Measurements from ENCODE around the gene KIF7. TPM values are rescaled to one million over a fixed set of nuclear protein-coding genes. Genes with fewer than 3 reads are reported as not detected.
"Not testable (repeated sequence)": the region's sequence is repeated elsewhere in the genome, so short reads cannot be mapped to it uniquely, and the experiment has no call there.

KIF7 gene
- total and polyA plus RNA-seq, 3 experiments from 2014 or later: 2.4 to 2.7 TPM; not detected in 1

- H3K4me1 ChIP-seq (ENCODE audit: insufficient read depth, low read length): no peaks in the 10 kb centered on the region
- H3K36me3 ChIP-seq (ENCODE audit: insufficient read depth, low read length): no peaks in the 10 kb centered on the region
- ChIA-PET POLR2A (no interaction called here), CTCF (no interaction called here)
- peaks cover 0 to 1% of the 10 kb centered on the region in 2 donors for H3K27me3 Mint-ChIP-seq
- no peaks in the 10 kb centered on the region for H3K27me3 ChIP-seq (ENCODE audit: insufficient read depth, low read length, poor library complexity, severe bottlenecking)
- H3K9me3 Mint-ChIP-seq: peaks cover 19 to 26% (median 21%) of the 10 kb centered on the region in 5 donors
- peaks cover 3 to 13% (median 4%) of the 10 kb centered on the region in 3 donors for H3K36me3 Mint-ChIP-seq
- H3K4me3 ChIP-seq (ENCODE audit: low read length): no peak overlapping the region
- DNase-seq: no peak
- no peak overlapping the region for H3K4me3 Mint-ChIP-seq
- H3K27ac Mint-ChIP-seq: no peak overlapping the region
- no peaks in the 10 kb centered on the region for H3K4me1 Mint-ChIP-seq
- no peak overlapping the region for H3K27ac ChIP-seq (ENCODE audit: low read depth, low read length)
- no peaks in the 10 kb centered on the region for H3K9me3 ChIP-seq (ENCODE audit: low read length)
Observed at GRCh38 chr15:89614164-89614563, 41.1 kb downstream of the KIF7 start.

- Mint-ChIP-seq H3K36me3 (peaks cover 3 to 13% (median 4%) of the 10 kb centered on the region in 3 donors), H3K9me3 (peaks cover 19 to 26% (median 21%) of the 10 kb centered on the region in 5 donors), H3K4me1 (no peaks in the 10 kb centered on the region), H3K4me3 (no peak overlapping the region), H3K27me3 (peaks cover 0 to 1% of the 10 kb centered on the region in 2 donors), H3K27ac (no peak overlapping the region)
- Histone ChIP-seq H3K27ac (ENCODE audit: low read depth, low read length) (no peak overlapping the region), H3K27me3 (ENCODE audit: insufficient read depth, low read length, poor library complexity, severe bottlenecking) (no peaks in the 10 kb centered on the region), H3K9me3 (ENCODE audit: low read length) (no peaks in the 10 kb centered on the region), H3K4me1 (ENCODE audit: insufficient read depth, low read length) (no peaks in the 10 kb centered on the region), H3K4me3 (ENCODE audit: low read length) (no peak overlapping the region), H3K36me3 (ENCODE audit: insufficient read depth, low read length) (no peaks in the 10 kb centered on the region)
- no peak for DNase-seq
- CTCF ChIA-PET: no interaction called here
- POLR2A ChIA-PET: no interaction called here
Observed at GRCh38 chr15:89613031-89613430, 42.2 kb downstream of the KIF7 start.

GRCh38 chr15:89611317-89611716 lies 44.0 kb downstream of the KIF7 start:
- H3K27ac ChIP-seq (ENCODE audit: low read depth, low read length): no peak overlapping the region
- H3K36me3 ChIP-seq (ENCODE audit: insufficient read depth, low read length): no peaks in the 10 kb centered on the region
- ChIA-PET CTCF (no interaction called here), POLR2A (no interaction called here)
- Mint-ChIP-seq H3K36me3 (peaks cover 4 to 13% (median 4%) of the 10 kb centered on the region in 3 donors), H3K27me3 (peaks cover 0 to 1% of the 10 kb centered on the region in 2 donors), H3K9me3 (peaks cover 17 to 26% (median 21%) of the 10 kb centered on the region in 5 donors), H3K27ac (no peak overlapping the region), H3K4me1 (no peaks in the 10 kb centered on the region), H3K4me3 (no peak overlapping the region)
- H3K4me3 ChIP-seq (ENCODE audit: low read length): no peak overlapping the region
- H3K27me3 ChIP-seq (ENCODE audit: insufficient read depth, low read length, poor library complexity, severe bottlenecking): no peaks in the 10 kb centered on the region
- no peak for DNase-seq
- H3K4me1 ChIP-seq (ENCODE audit: insufficient read depth, low read length): no peaks in the 10 kb centered on the region
- no peaks in the 10 kb centered on the region for H3K9me3 ChIP-seq (ENCODE audit: low read length)

GRCh38 chr15:89599021-89599420 lies 56.2 kb downstream of the KIF7 start:
- no peaks in the 10 kb centered on the region for H3K9me3 Mint-ChIP-seq
- CTCF ChIA-PET: no interaction called here

GRCh38 chr15:89593018-89593417 lies 62.2 kb downstream of the KIF7 start:
- CTCF ChIA-PET: no interaction called here
- Histone ChIP-seq H3K36me3 (ENCODE audit: insufficient read depth, low read length) (no peaks in the 10 kb centered on the region), H3K27ac (ENCODE audit: low read depth, low read length) (no peak overlapping the region), H3K9me3 (ENCODE audit: low read length) (no peaks in the 10 kb centered on the region), H3K4me3 (ENCODE audit: low read length) (no peak overlapping the region), H3K27me3 (ENCODE audit: insufficient read depth, low read length, poor library complexity, severe bottlenecking) (no peaks in the 10 kb centered on the region), H3K4me1 (ENCODE audit: insufficient read depth, low read length) (no peaks in the 10 kb centered on the region)
- Mint-ChIP-seq H3K27me3 (no peaks in the 10 kb centered on the region), H3K27ac (no peak overlapping the region), H3K36me3 (no peaks in the 10 kb centered on the region), H3K9me3 (no peaks in the 10 kb centered on the region), H3K4me3 (no peak overlapping the region), H3K4me1 (no peaks in the 10 kb centered on the region)
- POLR2A ChIA-PET: no interaction called here
- DNase-seq: no peak

More at GRCh38 chr15:89599021-89599420, 56.2 kb downstream of the KIF7 start:
- Mint-ChIP-seq H3K27ac (no peak overlapping the region), H3K4me3 (no peak overlapping the region), H3K36me3 (no peaks in the 10 kb centered on the region), H3K27me3 (no peaks in the 10 kb centered on the region), H3K4me1 (no peaks in the 10 kb centered on the region)
- DNase-seq: no peak
- no peaks in the 10 kb centered on the region for H3K27me3 ChIP-seq (ENCODE audit: insufficient read depth, low read length, poor library complexity, severe bottlenecking)
- no peak overlapping the region for H3K27ac ChIP-seq (ENCODE audit: low read depth, low read length)
- no peaks in the 10 kb centered on the region for H3K9me3 ChIP-seq (ENCODE audit: low read length)
- no peaks in the 10 kb centered on the region for H3K4me1 ChIP-seq (ENCODE audit: insufficient read depth, low read length)
- POLR2A ChIA-PET: no interaction called here
- H3K4me3 ChIP-seq (ENCODE audit: low read length): no peak overlapping the region
- no peaks in the 10 kb centered on the region for H3K36me3 ChIP-seq (ENCODE audit: insufficient read depth, low read length)

- Histone ChIP-seq H3K4me1 (ENCODE audit: insufficient read depth, low read length) (no peaks in the 10 kb centered on the region), H3K27me3 (ENCODE audit: insufficient read depth, low read length, poor library complexity, severe bottlenecking) (no peaks in the 10 kb centered on the region), H3K4me3 (ENCODE audit: low read length) (no peak overlapping the region), H3K27ac (ENCODE audit: low read depth, low read length) (no peak overlapping the region), H3K9me3 (ENCODE audit: low read length) (no peaks in the 10 kb centered on the region), H3K36me3 (ENCODE audit: insufficient read depth, low read length) (no peaks in the 10 kb centered on the region)
- Mint-ChIP-seq H3K36me3 (no peaks in the 10 kb centered on the region), H3K4me1 (no peaks in the 10 kb centered on the region), H3K9me3 (no peaks in the 10 kb centered on the region), H3K27me3 (no peaks in the 10 kb centered on the region), H3K4me3 (no peak overlapping the region), H3K27ac (no peak overlapping the region)
- no peak for DNase-seq
- ChIA-PET CTCF (no interaction called here), POLR2A (no interaction called here)
Observed at GRCh38 chr15:89591834-89592233, 63.4 kb downstream of the KIF7 start.

GRCh38 chr15:89587955-89588354 lies 67.3 kb downstream of the KIF7 start:
- H3K9me3 ChIP-seq (ENCODE audit: low read length): no peaks in the 10 kb centered on the region
- CTCF ChIA-PET: no interaction called here
- DNase-seq: no peak
- Mint-ChIP-seq H3K4me1 (no peaks in the 10 kb centered on the region), H3K27ac (no peak overlapping the region), H3K36me3 (no peaks in the 10 kb centered on the region), H3K4me3 (no peak overlapping the region), H3K27me3 (no peaks in the 10 kb centered on the region), H3K9me3 (no peaks in the 10 kb centered on the region)
- H3K36me3 ChIP-seq (ENCODE audit: insufficient read depth, low read length): no peaks in the 10 kb centered on the region
- H3K4me3 ChIP-seq (ENCODE audit: low read length): no peak overlapping the region
- H3K4me1 ChIP-seq (ENCODE audit: insufficient read depth, low read length): no peaks in the 10 kb centered on the region
- H3K27me3 ChIP-seq (ENCODE audit: insufficient read depth, low read length, poor library complexity, severe bottlenecking): no peaks in the 10 kb centered on the region
- H3K27ac ChIP-seq (ENCODE audit: low read depth, low read length): no peak overlapping the region
- POLR2A ChIA-PET: no interaction called here

GRCh38 chr15:89586651-89587050 lies 68.6 kb downstream of the KIF7 start:
- Mint-ChIP-seq H3K27me3 (no peaks in the 10 kb centered on the region), H3K4me1 (no peaks in the 10 kb centered on the region), H3K9me3 (no peaks in the 10 kb centered on the region), H3K36me3 (no peaks in the 10 kb centered on the region), H3K4me3 (no peak overlapping the region), H3K27ac (no peak overlapping the region)
- H3K9me3 ChIP-seq (ENCODE audit: low read length): no peaks in the 10 kb centered on the region
- no peaks in the 10 kb centered on the region for H3K27me3 ChIP-seq (ENCODE audit: insufficient read depth, low read length, poor library complexity, severe bottlenecking)
- no peaks in the 10 kb centered on the region for H3K4me1 ChIP-seq (ENCODE audit: insufficient read depth, low read length)
- POLR2A ChIA-PET: no interaction called here
- no peak overlapping the region for H3K27ac ChIP-seq (ENCODE audit: low read depth, low read length)
- H3K4me3 ChIP-seq (ENCODE audit: low read length): no peak overlapping the region
- no peak for DNase-seq
- no peaks in the 10 kb centered on the region for H3K36me3 ChIP-seq (ENCODE audit: insufficient read depth, low read length)
- CTCF ChIA-PET: no interaction called here

GRCh38 chr15:89580747-89581146 lies 74.5 kb downstream of the KIF7 start:
- H3K36me3 Mint-ChIP-seq; H3K9me3 ChIP-seq (ENCODE audit: low read length); H3K4me3 Mint-ChIP-seq; DNase-seq; H3K27ac ChIP-seq (ENCODE audit: low read depth, low read length); H3K36me3 ChIP-seq (ENCODE audit: insufficient read depth, low read length); H3K9me3 Mint-ChIP-seq; POLR2A ChIA-PET; CTCF ChIA-PET; H3K27ac Mint-ChIP-seq; H3K4me1 ChIP-seq (ENCODE audit: insufficient read depth, low read length); H3K27me3 ChIP-seq (ENCODE audit: insufficient read depth, low read length, poor library complexity, severe bottlenecking); H3K27me3 Mint-ChIP-seq; H3K4me3 ChIP-seq (ENCODE audit: low read length): not testable (repeated sequence)
- peaks cover 6 to 26% (median 13%) of the 10 kb centered on the region in 3 donors for H3K4me1 Mint-ChIP-seq

Data from CD8-positive, alpha-beta memory T cell (primary cell).